ENCODE results near the gene CD46. TPM values are rescaled to one million over a fixed set of nuclear protein-coding genes. Genes with fewer than 3 reads are reported as not detected.

CD46 gene
- total RNA-seq, 4 donors from 2014 or later = 89.7 to 259 (median 108) TPM

- TF ChIP-seq CTCF (IDR thresholded peaks at IDR 0.05) = no peak
- no peak for TF ChIP-seq POLR2A (IDR thresholded peaks at IDR 0.05)
- TF ChIP-seq POLR2AphosphoS5 (IDR thresholded peaks at IDR 0.05) = no peak
- TF ChIP-seq EP300 (IDR thresholded peaks at IDR 0.05) = no peak
- no peak overlapping the region for H3K4me3 ChIP-seq
- peaks cover 94% of the 10 kb centered on the region for H3K4me1 ChIP-seq
- no peaks in the 10 kb centered on the region for H3K36me3 ChIP-seq
- no peaks in the 10 kb centered on the region for H3K27me3 ChIP-seq
- H3K27ac ChIP-seq = peak overlapping the region; percentile 93
- DNase-seq (ENCODE audit: low spot score in 2 of 2) = peak in 1 of 2 donors; percentile 69
- WGBS = 82% methylated on average over 2 of the region's 2 CpGs
- H3K9me3 ChIP-seq = no peaks in the 10 kb centered on the region
These were observed 75.6 kb downstream of the CD46 start for GRCh38 chr1:207827488-207827830.

GRCh38 chr1:207828046-207828445 lies 76.2 kb downstream of the CD46 start:
- Histone ChIP-seq H3K36me3 (no peaks in the 10 kb centered on the region), H3K27ac (peak overlapping the region; percentile 13), H3K4me3 (no peak overlapping the region), H3K4me1 (peaks cover 92% of the 10 kb centered on the region), H3K27me3 (no peaks in the 10 kb centered on the region), H3K9me3 (no peaks in the 10 kb centered on the region)
- no peak for TF ChIP-seq POLR2A (IDR thresholded peaks at IDR 0.05)
- no peak for TF ChIP-seq CTCF (IDR thresholded peaks at IDR 0.05)
- TF ChIP-seq POLR2AphosphoS5 (IDR thresholded peaks at IDR 0.05) = no peak
- WGBS = 73% methylated on average over 5 of the region's 5 CpGs
- peak in 1 of 2 donors; percentile 28 for DNase-seq (ENCODE audit: low spot score in 2 of 2)

DNA sequence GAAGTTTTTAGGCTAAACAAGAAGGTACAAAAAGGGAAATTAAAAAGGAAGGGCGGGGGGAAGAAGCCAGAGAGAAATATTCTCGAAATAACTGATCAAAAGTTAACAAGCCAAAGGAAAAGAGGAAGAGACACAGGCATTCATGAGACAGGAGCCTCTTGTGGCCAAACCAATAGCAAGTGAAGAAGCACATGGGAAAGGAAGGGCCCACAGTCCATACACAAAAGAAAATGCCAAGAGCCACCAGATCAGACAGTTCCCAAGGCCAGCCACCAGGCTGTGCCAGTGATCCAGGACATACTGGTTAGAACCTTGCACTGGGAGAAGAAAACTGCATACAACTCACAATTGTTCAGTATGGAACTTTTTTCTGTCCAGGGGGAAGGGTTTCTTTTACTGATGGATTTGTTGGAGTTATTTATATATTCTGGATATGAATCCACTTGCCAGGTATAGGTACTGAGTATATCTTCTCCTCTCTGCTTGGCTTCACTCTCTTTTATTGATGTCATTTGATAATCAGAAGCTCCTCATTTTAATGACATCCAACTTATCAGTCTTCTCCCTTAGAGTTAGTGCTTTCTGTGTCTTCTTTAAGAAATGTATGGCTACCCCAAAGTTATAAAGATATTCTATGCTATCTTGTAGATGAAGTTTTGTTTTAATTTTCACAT lies 76.8 kb downstream of the CD46 start:
- peaks cover 92% of the 10 kb centered on the region for H3K4me1 ChIP-seq
- no peak for TF ChIP-seq EP300 (IDR thresholded peaks at IDR 0.05)
- peak; percentile 80 to 97 for TF ChIP-seq CTCF (IDR thresholded peaks at IDR 0.05)
- TF ChIP-seq POLR2AphosphoS5 (IDR thresholded peaks at IDR 0.05) = peak in 2 of 3 donors; percentile 35 to 54
- TF ChIP-seq POLR2A (IDR thresholded peaks at IDR 0.05) = no peak
- DNase-seq (ENCODE audit: low spot score in 2 of 2) = peak in 1 of 2 donors; percentile 83
- no peaks in the 10 kb centered on the region for H3K27me3 ChIP-seq
- no peaks in the 10 kb centered on the region for H3K36me3 ChIP-seq
- H3K9me3 ChIP-seq = no peaks in the 10 kb centered on the region
- WGBS = 47% methylated on average over 2 of the region's 2 CpGs
- H3K4me3 ChIP-seq = no peak overlapping the region
- H3K27ac ChIP-seq = peak overlapping the region; percentile 13

DNA sequence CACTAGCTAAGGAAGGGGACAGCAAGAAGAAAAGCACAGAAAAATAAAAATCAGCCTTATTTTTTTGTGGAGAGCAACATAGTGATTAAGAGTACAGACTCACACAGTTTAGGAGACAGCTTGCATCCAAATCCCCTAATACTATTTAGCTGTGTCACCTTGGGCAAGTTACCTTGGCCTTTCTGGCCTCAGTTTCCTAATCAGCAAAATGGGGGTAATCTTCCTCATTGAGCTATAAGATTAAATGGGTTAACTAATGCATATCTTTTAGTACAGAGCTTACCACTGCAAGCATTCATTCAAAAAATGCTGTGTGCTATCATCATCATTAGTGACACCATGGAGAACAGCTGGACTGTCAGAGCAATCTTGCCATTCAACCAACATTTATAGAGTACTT lies 77.7 kb downstream of the CD46 start:
- no peaks in the 10 kb centered on the region for H3K9me3 ChIP-seq
- DNase-seq (ENCODE audit: low spot score in 2 of 2) = no peak
- TF ChIP-seq EP300 (IDR thresholded peaks at IDR 0.05) = no peak
- TF ChIP-seq POLR2AphosphoS5 (IDR thresholded peaks at IDR 0.05) = no peak
- no peak for TF ChIP-seq CTCF (IDR thresholded peaks at IDR 0.05)
- no peak for TF ChIP-seq POLR2A (IDR thresholded peaks at IDR 0.05)
- no peaks in the 10 kb centered on the region for H3K27me3 ChIP-seq
- no peak overlapping the region for H3K27ac ChIP-seq
- no peaks in the 10 kb centered on the region for H3K36me3 ChIP-seq
- peaks cover 93% of the 10 kb centered on the region for H3K4me1 ChIP-seq
- H3K4me3 ChIP-seq = no peak overlapping the region

GRCh38 chr1:207830788-207831187 lies 78.9 kb downstream of the CD46 start:
- peak in 1 of 2 donors; percentile 66 for DNase-seq (ENCODE audit: low spot score in 2 of 2)
- 54% methylated on average over 9 of the region's 9 CpGs for WGBS
- TF ChIP-seq EP300 (IDR thresholded peaks at IDR 0.05) = no peak
- no peak for TF ChIP-seq CTCF (IDR thresholded peaks at IDR 0.05)
- TF ChIP-seq POLR2A (IDR thresholded peaks at IDR 0.05) = no peak
- TF ChIP-seq POLR2AphosphoS5 (IDR thresholded peaks at IDR 0.05) = no peak

More at GRCh38 chr1:207830788-207831187, 78.9 kb downstream of the CD46 start:
- Histone ChIP-seq H3K27ac (peak overlapping the region; percentile 64), H3K9me3 (no peaks in the 10 kb centered on the region), H3K27me3 (no peaks in the 10 kb centered on the region), H3K4me1 (peaks cover 87% of the 10 kb centered on the region), H3K36me3 (peaks cover 8% of the 10 kb centered on the region), H3K4me3 (no peak overlapping the region)
